ENCODE measurements around the gene RNF133.

RNF133 gene

GRCh38 chr7:122724366-122724765 is 25.4 kb upstream of the RNF133 start:
- TF ChIP-seq EZH2 (optimal IDR thresholded peaks at IDR 0.05; ENCODE audit: low read depth, low read length) (no peak), CTCF (IDR thresholded peaks at IDR 0.05; ENCODE audit: low read length) (no peak), EZH2phosphoT487 (IDR thresholded peaks at IDR 0.05; ENCODE audit: low read length) (no peak)
- H3K27ac ChIP-seq (ENCODE audit: low read length): no peak overlapping the region
- H3K4me3 ChIP-seq (ENCODE audit: low read length): no peak overlapping the region
- no peak for DNase-seq
- peaks cover 7% of the 10 kb centered on the region; the same call in 1 of the 2 replicates for H3F3A ChIP-seq (ENCODE audit: insufficient read depth, low read length)
- no peak overlapping the region for H3K9ac ChIP-seq (ENCODE audit: low read length)
- H3K4me1 ChIP-seq (ENCODE audit: low read length): peaks cover 21% of the 10 kb centered on the region
- no peaks in the 10 kb centered on the region for H3K9me3 ChIP-seq (replicated peaks; ENCODE audit: insufficient read depth, low read length)
- peaks cover 48% of the 10 kb centered on the region for H3K79me2 ChIP-seq (ENCODE audit: low read length)
- H3K9me2 ChIP-seq (replicated peaks; ENCODE audit: insufficient read depth, low read length): no peaks in the 10 kb centered on the region
- no peaks in the 10 kb centered on the region for H3K36me3 ChIP-seq (replicated peaks; ENCODE audit: insufficient read depth, low read length)
- H3K27me3 ChIP-seq (replicated peaks; ENCODE audit: insufficient read depth, low read length): no peaks in the 10 kb centered on the region
- H4K20me1 ChIP-seq (ENCODE audit: insufficient read depth, low read length): no peaks in the 10 kb centered on the region
- H3K4me2 ChIP-seq (ENCODE audit: low read depth, low read length): no peak overlapping the region
- no peak overlapping the region for H2AFZ ChIP-seq (ENCODE audit: low read length)

- H3K36me3 ChIP-seq (replicated peaks; ENCODE audit: insufficient read depth, low read length): no peaks in the 10 kb centered on the region
- no peaks in the 10 kb centered on the region for H4K20me1 ChIP-seq (ENCODE audit: insufficient read depth, low read length)
- H3K79me2 ChIP-seq (ENCODE audit: low read length): peaks cover 52% of the 10 kb centered on the region
- no peak for TF ChIP-seq EZH2 (optimal IDR thresholded peaks at IDR 0.05; ENCODE audit: low read depth, low read length)
- TF ChIP-seq CTCF (IDR thresholded peaks at IDR 0.05; ENCODE audit: low read length): no peak
- no peaks in the 10 kb centered on the region for H3K9me3 ChIP-seq (replicated peaks; ENCODE audit: insufficient read depth, low read length)
- H3K4me3 ChIP-seq (ENCODE audit: low read length): no peak overlapping the region
- H3K4me2 ChIP-seq (ENCODE audit: low read depth, low read length): no peak overlapping the region
- H3K9me2 ChIP-seq (replicated peaks; ENCODE audit: insufficient read depth, low read length): no peaks in the 10 kb centered on the region
- H2AFZ ChIP-seq (ENCODE audit: low read length): no peak overlapping the region
- H3K27me3 ChIP-seq (replicated peaks; ENCODE audit: insufficient read depth, low read length): no peaks in the 10 kb centered on the region
- DNase-seq: no peak
- no peak overlapping the region for H3K27ac ChIP-seq (ENCODE audit: low read length)
- no peaks in the 10 kb centered on the region for H3K4me1 ChIP-seq (ENCODE audit: low read length)
- H3K9ac ChIP-seq (ENCODE audit: low read length): no peak overlapping the region
- no peaks in the 10 kb centered on the region for H3F3A ChIP-seq (ENCODE audit: insufficient read depth, low read length)
Measured at GRCh38 chr7:122719010-122719578, 20.2 kb upstream of the RNF133 start.

DNA sequence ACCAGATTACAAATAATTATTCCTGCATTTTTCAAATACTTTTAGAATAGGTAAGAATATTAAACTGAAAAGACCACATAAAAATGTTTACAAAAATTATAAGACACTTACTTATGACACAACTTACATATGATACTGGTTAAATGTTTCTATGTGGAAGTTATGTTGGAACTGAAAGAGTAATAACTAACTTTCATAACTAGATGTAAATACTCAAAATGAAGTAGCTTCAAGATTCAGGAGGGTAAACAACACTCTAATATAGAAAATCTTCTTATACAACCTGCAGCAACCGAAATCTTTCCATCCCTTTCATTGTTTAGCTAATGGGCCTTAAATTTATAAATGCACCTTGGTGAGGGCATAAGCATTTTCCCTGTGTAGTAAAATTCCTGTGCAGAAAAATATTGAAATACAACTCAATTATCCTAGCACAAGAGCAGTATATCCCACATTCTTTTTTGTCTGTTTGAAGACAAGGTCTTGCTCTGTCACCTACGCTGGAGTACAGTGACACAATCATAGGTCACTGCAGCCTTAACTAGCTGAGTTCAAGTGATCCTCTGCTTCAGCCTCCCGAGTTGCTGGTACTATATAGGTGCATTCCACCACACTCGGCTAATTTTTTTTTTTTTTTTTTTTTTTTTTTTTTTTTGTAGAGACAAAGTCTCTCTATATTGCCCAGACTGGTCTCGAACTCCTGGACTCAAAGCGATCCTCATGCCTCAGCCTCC is 18.6 kb upstream of the RNF133 start:
- no peaks in the 10 kb centered on the region for H3K36me3 ChIP-seq (replicated peaks; ENCODE audit: insufficient read depth, low read length)
- no peaks in the 10 kb centered on the region for H3K27me3 ChIP-seq (replicated peaks; ENCODE audit: insufficient read depth, low read length)
- no peaks in the 10 kb centered on the region for H3K4me1 ChIP-seq (ENCODE audit: low read length)
- no peaks in the 10 kb centered on the region for H3K9me3 ChIP-seq (replicated peaks; ENCODE audit: insufficient read depth, low read length)
- no peak overlapping the region for H3K9ac ChIP-seq (ENCODE audit: low read length)
- H2AFZ ChIP-seq (ENCODE audit: low read length): no peak overlapping the region
- no peak overlapping the region for H3K4me3 ChIP-seq (ENCODE audit: low read length)
- no peak overlapping the region for H3K4me2 ChIP-seq (ENCODE audit: low read depth, low read length)
- H3K79me2 ChIP-seq (ENCODE audit: low read length): peaks cover 59% of the 10 kb centered on the region
- DNase-seq: no peak
- TF ChIP-seq EZH2 (optimal IDR thresholded peaks at IDR 0.05; ENCODE audit: low read depth, low read length) (no peak), CTCF (IDR thresholded peaks at IDR 0.05; ENCODE audit: low read length) (no peak), EZH2phosphoT487 (IDR thresholded peaks at IDR 0.05; ENCODE audit: low read length) (no peak)
- H3K27ac ChIP-seq (ENCODE audit: low read length): no peak overlapping the region
- H3F3A ChIP-seq (ENCODE audit: insufficient read depth, low read length): no peaks in the 10 kb centered on the region
- H4K20me1 ChIP-seq (ENCODE audit: insufficient read depth, low read length): no peaks in the 10 kb centered on the region
- no peaks in the 10 kb centered on the region for H3K9me2 ChIP-seq (replicated peaks; ENCODE audit: insufficient read depth, low read length)
